ENCODE measurements around the gene AGMAT.

The AGMAT gene

GRCh38 chr1:15573477-15573876 lies 11.4 kb downstream of the AGMAT start:
- no peak overlapping the region for H4K91ac ChIP-seq (ENCODE audit: low read depth, low read length)
- H2BK120ac ChIP-seq (ENCODE audit: insufficient read depth, low read length, poor library complexity): no peak overlapping the region
- H3K27me3 ChIP-seq (ENCODE audit: insufficient read depth, low read length): no peaks in the 10 kb centered on the region
- no peaks in the 10 kb centered on the region for H3K79me1 ChIP-seq (ENCODE audit: low read length)
- no peak overlapping the region for H3K14ac ChIP-seq (ENCODE audit: low read length)
- no CpG with 5 or more reads among the region's 9 CpGs for WGBS (ENCODE audit: extremely low coverage, insufficient coverage, insufficient read length)
- no peak overlapping the region for H2AK5ac ChIP-seq (ENCODE audit: low read length)
- H3K23ac ChIP-seq (ENCODE audit: low read length): no peak overlapping the region
- H3K27ac ChIP-seq (ENCODE audit: low read depth, low read length): no peak overlapping the region
- no peak for DNase-seq
- no peaks in the 10 kb centered on the region for H3K79me2 ChIP-seq (ENCODE audit: control insufficient read depth, insufficient read depth, low read length, poor library complexity)
- no peak overlapping the region for H3K9ac ChIP-seq (ENCODE audit: low read length)
- no peak overlapping the region for H3K4ac ChIP-seq (ENCODE audit: low read depth, low read length)
- H3K4me3 ChIP-seq (ENCODE audit: low read depth, low read length): no peak overlapping the region
- H4K8ac ChIP-seq (ENCODE audit: low read depth, low read length): no peak overlapping the region
- H3K18ac ChIP-seq (ENCODE audit: low read length): no peak overlapping the region
- no peak overlapping the region for H2BK12ac ChIP-seq (ENCODE audit: low read length)
- H3K36me3 ChIP-seq (ENCODE audit: control insufficient read depth in 1 of 2, insufficient read depth in 2 of 2, low read length in 2 of 2): peaks cover 3 to 11% of the 10 kb centered on the region in 2 experiments
- H4K12ac ChIP-seq (ENCODE audit: low read depth, low read length): no peak overlapping the region
- no peaks in the 10 kb centered on the region for H3K4me1 ChIP-seq (ENCODE audit: control insufficient read depth in 1 of 2, insufficient read depth in 2 of 2, low read length in 2 of 2)
- no peaks in the 10 kb centered on the region for H3K9me3 ChIP-seq (ENCODE audit: insufficient read depth, low read depth, low read length)
- no peak overlapping the region for H3K4me2 ChIP-seq (ENCODE audit: low read length)
- no peak overlapping the region for H2AFZ ChIP-seq (ENCODE audit: insufficient read depth, low read length, poor library complexity)
- no peak overlapping the region for H2BK5ac ChIP-seq (ENCODE audit: low read depth, low read length, poor library complexity)

GRCh38 chr1:15571266-15571665 lies 13.6 kb downstream of the AGMAT start:
- Histone ChIP-seq H2BK120ac (ENCODE audit: insufficient read depth, low read length, poor library complexity) (no peak overlapping the region), H3K4ac (ENCODE audit: low read depth, low read length) (no peak overlapping the region), H4K91ac (ENCODE audit: low read depth, low read length) (no peak overlapping the region), H2BK12ac (ENCODE audit: low read length) (no peak overlapping the region), H3K4me2 (ENCODE audit: low read length) (no peak overlapping the region), H3K79me2 (ENCODE audit: control insufficient read depth, insufficient read depth, low read length, poor library complexity) (no peaks in the 10 kb centered on the region), H2AFZ (ENCODE audit: insufficient read depth, low read length, poor library complexity) (no peak overlapping the region), H4K12ac (ENCODE audit: low read depth, low read length) (no peak overlapping the region), H3K27ac (ENCODE audit: low read depth, low read length) (no peak overlapping the region), H2AK5ac (ENCODE audit: low read length) (no peak overlapping the region), H3K14ac (ENCODE audit: low read length) (no peak overlapping the region), H2BK5ac (ENCODE audit: low read depth, low read length, poor library complexity) (no peak overlapping the region), H3K4me3 (ENCODE audit: low read depth, low read length) (no peak overlapping the region), H3K27me3 (ENCODE audit: insufficient read depth, low read length) (no peaks in the 10 kb centered on the region), H3K79me1 (ENCODE audit: low read length) (no peaks in the 10 kb centered on the region), H3K36me3 (ENCODE audit: control insufficient read depth in 1 of 2, insufficient read depth in 2 of 2, low read length in 2 of 2) (peaks cover 12 to 28% of the 10 kb centered on the region in 2 experiments), H4K8ac (ENCODE audit: low read depth, low read length) (no peak overlapping the region), H3K4me1 (ENCODE audit: control insufficient read depth in 1 of 2, insufficient read depth in 2 of 2, low read length in 2 of 2) (no peaks in the 10 kb centered on the region), H3K18ac (ENCODE audit: low read length) (no peak overlapping the region), H3K9me3 (ENCODE audit: insufficient read depth, low read depth, low read length) (no peaks in the 10 kb centered on the region), H3K23ac (ENCODE audit: low read length) (no peak overlapping the region), H3K9ac (ENCODE audit: low read length) (no peak overlapping the region)
- no peak for DNase-seq

DNA sequence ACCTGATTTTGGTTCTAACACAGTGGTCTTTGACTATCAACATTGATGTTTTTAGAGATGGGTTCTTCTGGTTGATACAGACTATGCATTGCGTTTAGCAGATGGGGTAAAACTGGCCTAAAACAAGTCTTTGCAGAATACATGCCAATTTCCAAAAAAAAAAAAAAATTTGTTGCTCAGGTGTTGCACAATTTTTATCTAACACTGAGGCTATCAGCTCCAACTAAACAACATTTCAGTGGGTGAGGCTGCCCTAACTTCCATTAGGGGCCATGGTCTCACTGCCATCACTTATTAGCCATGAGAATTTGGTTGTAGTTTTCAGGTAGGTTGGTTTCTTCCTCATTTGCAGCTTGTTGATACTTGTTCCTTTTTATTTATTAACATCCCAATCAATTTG lies 14.0 kb downstream of the AGMAT start:
- Histone ChIP-seq H3K14ac (ENCODE audit: low read length) (no peak overlapping the region), H3K23ac (ENCODE audit: low read length) (no peak overlapping the region), H3K4me1 (ENCODE audit: control insufficient read depth in 1 of 2, insufficient read depth in 2 of 2, low read length in 2 of 2) (no peaks in the 10 kb centered on the region), H3K27ac (ENCODE audit: low read depth, low read length) (no peak overlapping the region), H3K4ac (ENCODE audit: low read depth, low read length) (no peak overlapping the region), H3K18ac (ENCODE audit: low read length) (no peak overlapping the region), H4K91ac (ENCODE audit: low read depth, low read length) (no peak overlapping the region), H3K79me2 (ENCODE audit: control insufficient read depth, insufficient read depth, low read length, poor library complexity) (no peaks in the 10 kb centered on the region), H2AK5ac (ENCODE audit: low read length) (no peak overlapping the region), H3K36me3 (ENCODE audit: control insufficient read depth in 1 of 2, insufficient read depth in 2 of 2, low read length in 2 of 2) (peaks cover 15 to 32% of the 10 kb centered on the region in 2 experiments), H2BK12ac (ENCODE audit: low read length) (no peak overlapping the region), H3K4me2 (ENCODE audit: low read length) (no peak overlapping the region), H3K79me1 (ENCODE audit: low read length) (no peaks in the 10 kb centered on the region), H4K12ac (ENCODE audit: low read depth, low read length) (no peak overlapping the region), H2BK5ac (ENCODE audit: low read depth, low read length, poor library complexity) (no peak overlapping the region), H4K8ac (ENCODE audit: low read depth, low read length) (no peak overlapping the region), H2BK120ac (ENCODE audit: insufficient read depth, low read length, poor library complexity) (no peak overlapping the region), H3K9ac (ENCODE audit: low read length) (no peak overlapping the region), H3K27me3 (ENCODE audit: insufficient read depth, low read length) (no peaks in the 10 kb centered on the region), H2AFZ (ENCODE audit: insufficient read depth, low read length, poor library complexity) (no peak overlapping the region), H3K4me3 (ENCODE audit: low read depth, low read length) (no peak overlapping the region), H3K9me3 (ENCODE audit: insufficient read depth, low read depth, low read length) (no peaks in the 10 kb centered on the region)
- no peak for DNase-seq
- whole genome bisulfite sequencing (ENCODE audit: extremely low coverage, insufficient coverage, insufficient read length): no CpG with 5 or more reads among the region's 1 CpG

DNA sequence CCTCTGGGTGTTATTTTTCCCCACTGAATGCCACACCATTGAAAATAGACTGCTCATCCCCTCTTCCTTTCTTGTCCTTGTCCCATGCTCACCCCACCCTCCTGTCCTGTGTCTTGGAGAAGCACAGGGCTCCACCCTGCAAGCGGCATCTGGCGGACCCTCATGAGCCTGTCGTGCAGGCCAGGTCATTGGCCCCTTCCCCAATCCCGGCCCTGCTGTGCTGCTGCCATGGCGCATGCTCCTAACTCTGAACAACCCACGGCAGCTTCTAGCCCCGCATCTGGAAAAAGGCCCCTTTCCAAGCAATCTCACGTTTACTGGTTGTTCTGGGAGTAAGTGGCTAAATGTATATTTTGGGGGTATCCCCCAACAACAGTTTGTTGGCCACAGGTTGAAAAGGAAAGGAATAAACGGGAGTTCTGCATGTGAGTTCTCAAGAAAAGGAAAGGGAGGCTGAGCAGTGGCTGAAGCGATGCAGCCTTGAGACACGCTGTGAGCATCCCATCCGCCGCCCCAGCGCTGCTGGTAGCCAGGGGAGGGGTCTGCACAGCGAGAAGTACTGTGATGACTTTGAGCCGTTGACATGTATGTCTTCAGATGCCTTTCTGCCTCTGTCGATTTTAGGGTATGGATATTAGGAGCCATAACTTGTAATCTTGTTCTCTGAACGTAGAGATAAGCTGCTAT lies 16.3 kb downstream of the AGMAT start:
- H3K14ac ChIP-seq (ENCODE audit: low read length): no peak overlapping the region
- H2AK5ac ChIP-seq (ENCODE audit: low read length): no peak overlapping the region
- H4K91ac ChIP-seq (ENCODE audit: low read depth, low read length): no peak overlapping the region
- H3K27ac ChIP-seq (ENCODE audit: low read depth, low read length): no peak overlapping the region
- no peak overlapping the region for H2BK12ac ChIP-seq (ENCODE audit: low read length)
- no peak for DNase-seq
- no peaks in the 10 kb centered on the region for H3K4me1 ChIP-seq (ENCODE audit: control insufficient read depth in 1 of 2, insufficient read depth in 2 of 2, low read length in 2 of 2)
- WGBS (ENCODE audit: extremely low coverage, insufficient coverage, insufficient read length): no CpG with 5 or more reads among the region's 18 CpGs
- no peaks in the 10 kb centered on the region for H3K79me2 ChIP-seq (ENCODE audit: control insufficient read depth, insufficient read depth, low read length, poor library complexity)
- H3K27me3 ChIP-seq (ENCODE audit: insufficient read depth, low read length): no peaks in the 10 kb centered on the region
- no peak overlapping the region for H4K12ac ChIP-seq (ENCODE audit: low read depth, low read length)
- no peaks in the 10 kb centered on the region for H3K9me3 ChIP-seq (ENCODE audit: insufficient read depth, low read depth, low read length)
- no peaks in the 10 kb centered on the region for H3K79me1 ChIP-seq (ENCODE audit: low read length)
- H4K8ac ChIP-seq (ENCODE audit: low read depth, low read length): no peak overlapping the region
- no peak overlapping the region for H3K23ac ChIP-seq (ENCODE audit: low read length)
- H3K36me3 ChIP-seq (ENCODE audit: control insufficient read depth in 1 of 2, insufficient read depth in 2 of 2, low read length in 2 of 2): peaks cover 26 to 42% of the 10 kb centered on the region in 2 experiments
- no peak overlapping the region for H2BK120ac ChIP-seq (ENCODE audit: insufficient read depth, low read length, poor library complexity)
- no peak overlapping the region for H3K18ac ChIP-seq (ENCODE audit: low read length)
- no peak overlapping the region for H3K4me2 ChIP-seq (ENCODE audit: low read length)
- H2AFZ ChIP-seq (ENCODE audit: insufficient read depth, low read length, poor library complexity): no peak overlapping the region
- no peak overlapping the region for H3K4me3 ChIP-seq (ENCODE audit: low read depth, low read length)
- no peak overlapping the region for H3K9ac ChIP-seq (ENCODE audit: low read length)
- H3K4ac ChIP-seq (ENCODE audit: low read depth, low read length): no peak overlapping the region
- H2BK5ac ChIP-seq (ENCODE audit: low read depth, low read length, poor library complexity): no peak overlapping the region
